GM19397 (cell line): Measurements from ENCODE around the gene ADAMTS4.
"Not testable (repeated sequence)": the region's sequence is repeated elsewhere in the genome, so short reads cannot be mapped to it uniquely, and the experiment has no call there.

Experiments used
- ATAC-seq: cut with Tn5 transposase; IDR thresholded peaks from one replicate; pipeline ENCODE4 v1.9.1; 2021; ENCODE audit warnings: mild to moderate bottlenecking, moderate library complexity; ENCODE audit not compliant: unreplicated experiment

Gene ADAMTS4, protein sequence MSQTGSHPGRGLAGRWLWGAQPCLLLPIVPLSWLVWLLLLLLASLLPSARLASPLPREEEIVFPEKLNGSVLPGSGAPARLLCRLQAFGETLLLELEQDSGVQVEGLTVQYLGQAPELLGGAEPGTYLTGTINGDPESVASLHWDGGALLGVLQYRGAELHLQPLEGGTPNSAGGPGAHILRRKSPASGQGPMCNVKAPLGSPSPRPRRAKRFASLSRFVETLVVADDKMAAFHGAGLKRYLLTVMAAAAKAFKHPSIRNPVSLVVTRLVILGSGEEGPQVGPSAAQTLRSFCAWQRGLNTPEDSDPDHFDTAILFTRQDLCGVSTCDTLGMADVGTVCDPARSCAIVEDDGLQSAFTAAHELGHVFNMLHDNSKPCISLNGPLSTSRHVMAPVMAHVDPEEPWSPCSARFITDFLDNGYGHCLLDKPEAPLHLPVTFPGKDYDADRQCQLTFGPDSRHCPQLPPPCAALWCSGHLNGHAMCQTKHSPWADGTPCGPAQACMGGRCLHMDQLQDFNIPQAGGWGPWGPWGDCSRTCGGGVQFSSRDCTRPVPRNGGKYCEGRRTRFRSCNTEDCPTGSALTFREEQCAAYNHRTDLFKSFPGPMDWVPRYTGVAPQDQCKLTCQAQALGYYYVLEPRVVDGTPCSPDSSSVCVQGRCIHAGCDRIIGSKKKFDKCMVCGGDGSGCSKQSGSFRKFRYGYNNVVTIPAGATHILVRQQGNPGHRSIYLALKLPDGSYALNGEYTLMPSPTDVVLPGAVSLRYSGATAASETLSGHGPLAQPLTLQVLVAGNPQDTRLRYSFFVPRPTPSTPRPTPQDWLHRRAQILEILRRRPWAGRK

GRCh38 chr1:161198897-161199431 lies at the start of gene ADAMTS4:
TSS of gene ADAMTS4 (minus strand) at chr1:161199054. CDS start at chr1:161198627, 427 bp downstream.
- no peak for ATAC-seq

GRCh38 chr1:161244888-161245287 lies 46.0 kb upstream of the ADAMTS4 start:
- ATAC-seq = no peak

DNA sequence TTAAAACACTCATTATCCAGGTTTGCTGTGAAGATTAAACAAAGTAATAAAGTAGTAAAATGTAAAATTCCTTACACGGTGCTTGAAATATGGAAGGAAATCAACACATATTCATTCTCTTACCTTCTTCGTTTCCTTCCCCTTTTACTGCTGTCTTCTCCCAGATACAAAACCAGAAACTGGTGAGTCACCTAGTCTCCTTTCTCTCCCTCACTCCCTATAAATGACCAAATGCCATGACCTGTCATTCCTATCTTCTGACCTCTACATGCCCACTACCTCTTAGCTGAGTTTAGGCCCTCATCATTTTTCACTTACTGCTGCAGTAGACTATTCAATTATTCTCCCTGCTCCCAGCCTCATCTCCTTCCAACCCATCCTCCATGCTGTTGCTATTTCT lies 43.5 kb upstream of the ADAMTS4 start:
- no peak for ATAC-seq

DNA sequence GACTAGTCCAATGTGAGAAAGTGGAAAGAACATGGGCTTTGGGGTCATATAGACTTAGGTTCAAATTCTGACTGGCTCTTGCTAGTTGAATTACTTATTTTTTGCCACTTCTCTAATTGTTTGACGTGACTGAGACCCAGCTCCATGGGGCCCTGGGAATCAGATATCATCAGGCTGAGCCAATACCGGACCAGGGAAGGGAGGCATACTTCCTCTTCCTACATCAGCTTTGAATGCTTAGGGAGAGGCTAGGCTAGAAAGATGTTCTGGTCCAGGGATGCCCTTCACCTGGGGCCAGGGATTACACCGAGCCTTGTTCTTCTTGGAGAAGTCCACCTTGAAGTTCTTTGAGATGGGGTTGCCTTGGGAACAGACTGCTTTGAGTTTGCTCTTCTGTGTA lies 42.8 kb upstream of the ADAMTS4 start:
- no peak for ATAC-seq

- ATAC-seq = no peak
These were observed 39.2 kb upstream of the ADAMTS4 start, which contains the start of gene NR1I3 for GRCh38 chr1:161238039-161238473. TSS of gene NR1I3 (minus strand) at chr1:161238203. CDS start at chr1:161236565, 1,638 bp downstream.

DNA sequence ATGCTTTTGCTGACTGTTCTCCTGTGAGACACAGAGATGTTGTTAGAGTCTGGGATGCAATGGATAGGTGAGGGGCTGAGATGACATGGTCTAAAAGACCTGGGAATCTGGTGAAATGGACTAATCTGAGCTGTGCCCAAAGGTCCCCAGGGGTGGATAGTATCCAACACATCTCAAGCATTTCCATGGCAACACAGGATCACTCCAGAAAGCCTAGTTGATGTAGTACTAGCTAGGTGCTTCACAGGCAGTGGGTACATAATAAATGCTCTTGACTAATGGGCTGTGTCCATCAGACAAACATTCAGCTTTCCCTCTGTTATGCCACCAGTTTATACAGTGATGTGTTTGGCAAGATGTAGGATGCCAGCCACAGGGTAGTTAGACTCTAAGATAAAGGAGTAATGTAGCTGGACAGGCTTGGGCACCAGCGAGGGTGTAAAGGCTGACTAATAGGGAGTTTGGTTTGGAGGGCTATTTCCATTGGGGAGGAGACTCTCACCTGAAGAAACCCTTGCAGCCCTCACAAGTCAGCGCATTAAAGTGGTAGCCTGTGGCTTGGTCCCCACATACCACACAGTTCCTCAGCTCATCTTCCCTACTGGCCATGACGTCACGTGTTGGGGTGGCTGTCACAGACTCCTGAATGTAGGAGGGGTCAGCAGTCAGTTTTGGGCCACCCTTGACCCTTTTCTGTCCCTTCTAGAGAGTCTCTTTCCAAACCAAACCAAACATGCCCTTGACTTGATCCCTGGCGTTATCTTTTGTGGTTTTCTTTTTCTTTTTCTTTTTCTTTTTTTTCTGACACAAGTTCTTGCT lies 37.3 kb upstream of the ADAMTS4 start:
- no peak for ATAC-seq

- no peak for ATAC-seq
These were observed 34.2 kb upstream of the ADAMTS4 start for GRCh38 chr1:161233102-161233501.

GRCh38 chr1:161230762-161231161 lies 31.9 kb upstream of the ADAMTS4 start:
- ATAC-seq = no peak

DNA sequence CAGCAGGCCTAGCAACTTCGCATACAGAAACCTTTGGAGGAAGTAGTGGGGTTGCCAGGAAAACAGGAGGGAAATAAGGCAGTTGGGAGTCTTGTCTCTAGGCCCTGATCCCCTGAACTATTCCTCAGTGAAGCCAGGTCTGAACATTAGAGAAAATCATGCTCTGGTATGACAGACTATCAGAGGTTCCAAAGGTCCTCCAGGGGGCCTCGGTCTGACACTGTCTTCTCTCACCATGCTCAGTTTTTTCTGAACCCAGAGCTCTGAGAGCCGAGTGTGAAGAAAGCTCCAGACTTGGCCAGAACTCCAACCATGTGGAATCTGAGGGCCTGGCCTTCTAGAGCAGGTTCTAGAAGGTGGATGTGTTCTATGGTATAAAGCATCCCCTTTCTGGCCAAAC lies 31.0 kb upstream of the ADAMTS4 start:
- no peak for ATAC-seq

- no peak for ATAC-seq
These were observed 29.2 kb upstream of the ADAMTS4 start for GRCh38 chr1:161228032-161228431.

DNA sequence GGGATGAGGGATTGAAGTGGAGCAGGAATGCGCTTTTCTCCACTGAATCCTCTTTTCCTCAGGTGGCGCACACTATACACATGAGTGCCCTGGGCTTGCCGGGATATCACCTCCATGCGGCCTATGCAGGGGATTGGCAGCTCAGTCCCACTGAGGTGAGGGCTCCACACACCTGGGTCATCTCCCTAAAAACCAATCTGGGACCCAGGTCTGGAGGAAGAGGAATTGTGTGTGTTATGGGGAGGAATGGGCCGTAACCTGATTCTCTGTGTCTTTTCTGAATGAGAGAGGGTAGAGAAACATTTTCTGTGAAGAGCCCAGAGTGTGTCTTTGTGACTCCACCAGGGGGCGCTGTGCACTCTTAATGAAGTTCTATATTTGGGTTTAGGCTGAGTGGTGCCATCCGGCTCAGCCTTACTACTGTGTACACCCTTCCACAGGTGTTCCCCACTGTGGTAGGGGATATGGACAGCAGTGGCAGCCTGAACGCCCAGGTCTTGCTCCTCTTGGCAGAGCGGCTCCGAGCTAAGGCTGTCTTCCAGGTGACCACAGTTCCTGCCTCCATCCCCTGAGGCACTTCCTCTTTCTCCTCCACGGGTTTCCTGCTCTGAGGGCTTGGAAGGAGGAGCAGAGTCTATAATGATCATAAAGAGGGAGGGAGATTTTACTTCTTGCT lies 28.5 kb upstream of the ADAMTS4 start:
- ATAC-seq = peak; percentile 28

DNA sequence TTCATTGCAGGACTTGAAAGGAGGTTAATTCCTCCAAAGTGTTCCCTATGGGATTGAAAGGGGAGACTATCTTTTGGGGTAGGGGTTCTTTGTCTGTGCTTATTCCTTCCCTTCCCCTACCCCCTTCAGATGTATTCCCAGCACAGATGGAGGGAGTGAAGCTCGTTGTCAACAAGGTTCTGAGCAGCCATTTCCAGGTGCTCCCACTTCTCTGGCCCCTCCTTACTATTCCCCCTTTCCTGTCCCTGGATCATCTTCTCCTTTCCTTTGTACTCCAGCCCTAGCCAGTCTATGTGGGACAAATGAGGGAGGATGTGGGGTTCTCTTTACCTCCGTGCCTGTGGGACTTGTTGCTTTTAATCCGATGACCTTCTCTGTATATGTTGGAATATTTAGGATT lies 27.9 kb upstream of the ADAMTS4 start:
- ATAC-seq = no peak

DNA sequence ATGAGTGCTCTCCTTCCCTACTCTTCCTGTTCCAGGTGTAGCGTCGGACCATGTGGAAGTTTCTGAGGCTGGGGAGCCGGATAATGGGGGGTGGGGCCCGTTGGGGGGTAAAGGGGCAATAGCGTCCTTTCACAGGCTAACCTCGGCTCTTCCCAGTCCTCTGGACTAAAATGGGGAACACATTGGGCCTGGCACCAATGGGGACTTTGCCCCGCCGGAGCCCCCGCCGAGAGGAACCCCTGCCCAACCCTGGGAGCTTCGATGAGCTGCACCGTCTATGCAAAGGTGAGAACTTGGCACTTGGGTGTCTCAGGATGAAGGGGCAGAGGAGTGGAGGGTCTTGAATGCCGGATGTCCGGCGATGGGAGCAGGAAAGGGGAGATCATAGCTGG lies 27.5 kb upstream of the ADAMTS4 start:
- no peak for ATAC-seq

GRCh38 chr1:161225534-161226319 lies 26.9 kb upstream of the ADAMTS4 start, which contains the start of gene TOMM40L:
TSS of gene TOMM40L (plus strand) at chr1:161226060. CDS start at chr1:161226490, 430 bp downstream.
- peak; percentile 90 for ATAC-seq

- ATAC-seq = no peak
These were observed 26.3 kb upstream of the ADAMTS4 start for GRCh38 chr1:161225178-161225533.

- ATAC-seq = not testable (repeated sequence)
These were observed 25.8 kb upstream of the ADAMTS4 start for GRCh38 chr1:161224695-161225087.

GRCh38 chr1:161223805-161224694 lies 25.2 kb upstream of the ADAMTS4 start:
- ATAC-seq = no peak
